ENCODE data around the gene SNX14. TPM values are rescaled to one million over a fixed set of nuclear protein-coding genes. Genes with fewer than 3 reads are reported as not detected.

SNX14 gene
- total and polyA plus RNA-seq, 10 of the 15 experiments (the other 5 are each of a cell fraction or from before 2014, with no cell fraction given), result 34.2 to 122 (median 51.0) TPM

- H3K36me3 ChIP-seq (ENCODE audit: control insufficient read depth in 2 of 2, insufficient read depth in 2 of 2, low read length in 1 of 2), result peaks cover 0 to 9% of the 10 kb centered on the region in 2 experiments; a peak in 3 of 4 replicates
- H3K9ac ChIP-seq (ENCODE audit: control insufficient read depth, insufficient read depth, low read length), result peak within 1 kb of the TSS; percentile 98
- FAIRE-seq (peak; percentile 96), DNase-seq (ENCODE audit: low read depth, low spot score) (peak; percentile 87), ATAC-seq (peak; percentile 81)
- intact Hi-C loops (cut with micrococcal nuclease; ENCODE audit: unreplicated experiment), result loop anchor here (1.0 to 2.0 kb wide), 2 partner anchors 35 to 48 kb away; no protein-coding TSS in a partner anchor
- in situ Hi-C loops (cut with MboI), result loop anchor here (5.0 to 25.0 kb wide), 2 partner anchors 34 to 1519 kb away; partner anchors contain the start of gene ZNF292
- H3K4me3 ChIP-seq, result peak within 1 kb of the TSS; percentile 86
- POLR2A ChIA-PET, result interaction anchor here (0.7 to 10.8 kb wide), 8 partner anchors 8 to 243 kb away, joined by 3 to 192 read pairs (median 7); partner anchors contain the start of gene SNX14
- peak within 1 kb of the TSS; percentile 74 for H2AFZ ChIP-seq (ENCODE audit: control insufficient read depth, low read depth, low read length)
- SMC1A ChIA-PET (ENCODE audit: uncharacterized antibody, unreplicated experiment), result interaction anchor here (0.8 to 4.8 kb wide), 7 partner anchors 31 to 288 kb away, joined by 3 to 48 read pairs (median 5); partner anchors contain the start of gene NT5E
- H3K9me3 ChIP-seq (replicated peaks; ENCODE audit: control insufficient read depth, insufficient read depth, low read length), result peaks cover 2% of the 10 kb centered on the region; the same call in 2 of the 3 replicates
- H3K27me3 ChIP-seq (replicated peaks in 1 of 2; ENCODE audit: control insufficient read depth in 2 of 2, insufficient read depth in 2 of 2, low read length in 1 of 2), result no peaks in the 10 kb centered on the region
- H3K27ac ChIP-seq (ENCODE audit: control insufficient read depth, insufficient read depth), result peak within 1 kb of the TSS; percentile 98
- H4K20me1 ChIP-seq (ENCODE audit: control insufficient read depth, insufficient read depth), result peaks cover 5% of the 10 kb centered on the region; the same call in 1 of the 2 replicates
- RAD21 ChIA-PET (ENCODE audit: unreplicated experiment), result interaction anchor here (0.6 to 8.3 kb wide), 7 partner anchors 27 to 239 kb away, joined by 3 to 125 read pairs (median 4); partner anchors contain the start of genes NT5E and SNX14
- H3K79me2 ChIP-seq (ENCODE audit: control insufficient read depth, insufficient read depth, low read length), result peaks cover 50% of the 10 kb centered on the region
- peak within 1 kb of the TSS; percentile 66; the same call in 1 of the 2 replicates for H3K4me2 ChIP-seq (ENCODE audit: control insufficient read depth, insufficient read depth)
- WGBS (ENCODE audit: insufficient coverage, insufficient replicate concordance, low lambda C conversion rate, missing lambda C conversion rate), result 0% methylated on average over 23 of the region's 76 CpGs
- no peaks in the 10 kb centered on the region for H3K4me1 ChIP-seq (ENCODE audit: control insufficient read depth, insufficient read depth, low read length)
- CTCF ChIA-PET, result interaction anchor here (1.6 to 4.4 kb wide), 3 partner anchors 11 to 34 kb away, joined by 4 to 44 read pairs (median 11); no protein-coding TSS in a partner anchor
- no TSS peak for BruUV-seq (replicated peaks)
- TF ChIP-seq EGR1 (IDR thresholded peaks at IDR 0.05; ENCODE audit: borderline replicate concordance in 1 of 2, low read depth in 2 of 2, low read length in 2 of 2) (peak; percentile 77 to 90), BMI1 (IDR thresholded peaks at IDR 0.05; ENCODE audit: borderline replicate concordance) (no peak), GABPA (IDR thresholded peaks at IDR 0.05; ENCODE audit: low read depth) (0 out of 2 replicates have a peak, but pooled peaks have one; percentile 14), HDAC6 (IDR thresholded peaks at IDR 0.05; ENCODE audit: unreplicated experiment) (no peak), TARDBP (IDR thresholded peaks at IDR 0.05; ENCODE audit: borderline replicate concordance) (no peak; the same call in 1 of the 2 replicates), STAT3 (IDR thresholded peaks at IDR 0.05; ENCODE audit: low read depth, low read length) (no peak), DPF2 (IDR thresholded peaks at IDR 0.05) (no peak), ETV6 (conservative IDR thresholded peaks at IDR 0.05 in 1 of 2, IDR thresholded peaks at IDR 0.05 in 1 of 2; ENCODE audit: borderline replicate concordance in 1 of 2, low read depth in 1 of 2) (no peak), SP1 (IDR thresholded peaks at IDR 0.05; ENCODE audit: low read depth, low read length) (peak; percentile 38), SREBF1 (IDR thresholded peaks at IDR 0.05; ENCODE audit: low read length) (no peak), TBL1XR1 (IDR thresholded peaks at IDR 0.05; ENCODE audit: low read depth, low read length) (no peak), NBN (IDR thresholded peaks at IDR 0.05) (peak; percentile 100), YY1 (IDR thresholded peaks at IDR 0.05; ENCODE audit: low read depth, low read length) (peak; percentile 96), SMAD5 (IDR thresholded peaks at IDR 0.05; ENCODE audit: low read depth) (peak; percentile 76; the same call in 1 of the 2 replicates), TCF7 (IDR thresholded peaks at IDR 0.05; ENCODE audit: borderline replicate concordance) (no peak), ZZZ3 (IDR thresholded peaks at IDR 0.05; ENCODE audit: control insufficient read depth, insufficient read length, low read depth) (no peak), IRF5 (IDR thresholded peaks at IDR 0.05; ENCODE audit: borderline replicate concordance) (no peak), GATAD2B (conservative IDR thresholded peaks at IDR 0.05; ENCODE audit: low read depth) (no peak; the same call in 1 of the 2 replicates), SUPT20H (IDR thresholded peaks at IDR 0.05; ENCODE audit: borderline replicate concordance, control insufficient read depth, low read depth, low read length) (no peak), TCF3 (IDR thresholded peaks at IDR 0.05; ENCODE audit: borderline replicate concordance, insufficient read depth, low read depth, low read length) (peak; percentile 15; the same call in 1 of the 2 replicates), RUNX3 (IDR thresholded peaks at IDR 0.05; ENCODE audit: low read length) (peak; percentile 53; the same call in 1 of the 2 replicates), CHD2 (IDR thresholded peaks at IDR 0.05; ENCODE audit: borderline replicate concordance, low read depth, low read length) (peak; percentile 89), SMC3 (IDR thresholded peaks at IDR 0.05; ENCODE audit: borderline replicate concordance, low read length) (0 out of 2 replicates have a peak, but pooled peaks have one; percentile 14)
Measured at GRCh38 chr6:85642774-85643536, 49.3 kb upstream of the SNX14 start, which contains the start of gene SYNCRIP. TSS of gene SYNCRIP (minus strand) at chr6:85642886. CDS start at chr6:85641439, 1,447 bp downstream.
